Measurements from ENCODE around the gene VEPH1.

GRCh38 chr3:157226173-157226847 is 276.9 kb downstream of the VEPH1 start:
- TF ChIP-seq POLR2A (IDR thresholded peaks at IDR 0.05), result no peak
- TF ChIP-seq, protein P1, sequence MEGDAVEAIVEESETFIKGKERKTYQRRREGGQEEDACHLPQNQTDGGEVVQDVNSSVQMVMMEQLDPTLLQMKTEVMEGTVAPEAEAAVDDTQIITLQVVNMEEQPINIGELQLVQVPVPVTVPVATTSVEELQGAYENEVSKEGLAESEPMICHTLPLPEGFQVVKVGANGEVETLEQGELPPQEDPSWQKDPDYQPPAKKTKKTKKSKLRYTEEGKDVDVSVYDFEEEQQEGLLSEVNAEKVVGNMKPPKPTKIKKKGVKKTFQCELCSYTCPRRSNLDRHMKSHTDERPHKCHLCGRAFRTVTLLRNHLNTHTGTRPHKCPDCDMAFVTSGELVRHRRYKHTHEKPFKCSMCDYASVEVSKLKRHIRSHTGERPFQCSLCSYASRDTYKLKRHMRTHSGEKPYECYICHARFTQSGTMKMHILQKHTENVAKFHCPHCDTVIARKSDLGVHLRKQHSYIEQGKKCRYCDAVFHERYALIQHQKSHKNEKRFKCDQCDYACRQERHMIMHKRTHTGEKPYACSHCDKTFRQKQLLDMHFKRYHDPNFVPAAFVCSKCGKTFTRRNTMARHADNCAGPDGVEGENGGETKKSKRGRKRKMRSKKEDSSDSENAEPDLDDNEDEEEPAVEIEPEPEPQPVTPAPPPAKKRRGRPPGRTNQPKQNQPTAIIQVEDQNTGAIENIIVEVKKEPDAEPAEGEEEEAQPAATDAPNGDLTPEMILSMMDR (IDR thresholded peaks at IDR 0.05), result no peak

Data from testis (tissue), 2 donors.